PC-9 (cell line): ENCODE results near the gene RAB11FIP2.

Source experiments
- CTCF ChIP-seq: fragments of 200-600 bp; sonication (generic); conservative IDR thresholded peaks from 2 replicates; pipeline ENCODE4 v1.6.1; 2017; ENCODE audit warnings: mixed run types, antibody characterized with exemption, mild to moderate bottlenecking, moderate library complexity
- EZH2 ChIP-seq: fragments of 200-600 bp; sonication (generic); IDR thresholded peaks from 2 replicates; pipeline ENCODE4 v1.8.0; 2017; ENCODE audit warnings: antibody characterized with exemption, low read depth

- TF ChIP-seq CTCF (no peak), EZH2 (no peak)
These were observed 86.3 kb downstream of the RAB11FIP2 start for GRCh38 chr10:117960345-117960935.
